Endothelial cell (in vitro differentiated cells): ENCODE results near the gene FGD3. TPM values are rescaled to one million over a fixed set of nuclear protein-coding genes. Genes with fewer than 3 reads are reported as not detected.

Experiments used
- DNase-seq: peaks from one replicate; pipeline ENCODE4 v3.0.0; 2021; ENCODE audit warnings: low spot score
- H3K27ac Mint-ChIP-seq: one replicate; pipeline ENCODE4 v1.8.0; 2021; ENCODE audit warnings: mixed read lengths, inconsistent platforms; ENCODE audit not compliant: unreplicated experiment
- H3K27me3 Mint-ChIP-seq: one replicate; pipeline ENCODE4 v1.8.0; 2021; ENCODE audit warnings: mild to moderate bottlenecking, moderate library complexity, mixed read lengths, inconsistent platforms; ENCODE audit not compliant: unreplicated experiment
- H3K36me3 Mint-ChIP-seq: one replicate; pipeline ENCODE4 v1.8.0; 2021; ENCODE audit warnings: mild to moderate bottlenecking, low read depth, mixed read lengths, inconsistent platforms; ENCODE audit not compliant: unreplicated experiment
- H3K4me1 Mint-ChIP-seq: one replicate; pipeline ENCODE4 v1.8.0; 2021; ENCODE audit warnings: mild to moderate bottlenecking, mixed read lengths, inconsistent platforms; ENCODE audit not compliant: unreplicated experiment
- H3K4me3 Mint-ChIP-seq: one replicate; pipeline ENCODE4 v1.8.0; 2021; ENCODE audit warnings: mild to moderate bottlenecking, mixed read lengths, inconsistent platforms; ENCODE audit not compliant: unreplicated experiment
- H3K9me3 Mint-ChIP-seq: one replicate; pipeline ENCODE4 v1.8.0; 2021; ENCODE audit warnings: mixed read lengths, inconsistent platforms; ENCODE audit not compliant: unreplicated experiment
- CTCF ChIP-seq: fragments of 200-600 bp; sonication (generic); IDR thresholded peaks from one replicate; pipeline ENCODE4 v1.5.0; 2021; ENCODE audit warnings: antibody characterized with exemption; ENCODE audit not compliant: unreplicated experiment
- total RNA-seq: library from RNA; stranded (reverse); fragmentation: NEBNext Ultra II Directional; extraction: Animal tissue kit (Norgen Biotek cat#: 25700); gene quantifications from one replicate; pipeline ENCODE4 v1.2.1, GENCODE V29; 2021; ENCODE audit not compliant: unreplicated experiment

Gene FGD3
- total RNA-seq, 1 donor from 2014 or later: 1.1 TPM

GRCh38 chr9:93083592-93084470 lies 136.5 kb downstream of the FGD3 start:
- Mint-ChIP-seq H3K4me1 (no peaks in the 10 kb centered on the region), H3K36me3 (no peaks in the 10 kb centered on the region), H3K4me3 (peak overlapping the region; percentile 34), H3K9me3 (no peaks in the 10 kb centered on the region), H3K27me3 (peaks cover 1% of the 10 kb centered on the region), H3K27ac (peak overlapping the region; percentile 5)
- TF ChIP-seq CTCF: no peak
- DNase-seq: no peak

- H3K4me3 Mint-ChIP-seq: no peak overlapping the region
- H3K27me3 Mint-ChIP-seq: peaks cover 1% of the 10 kb centered on the region
- DNase-seq: no peak
- no peaks in the 10 kb centered on the region for H3K9me3 Mint-ChIP-seq
- H3K36me3 Mint-ChIP-seq: no peaks in the 10 kb centered on the region
- TF ChIP-seq CTCF: no peak
- H3K4me1 Mint-ChIP-seq: no peaks in the 10 kb centered on the region
- no peak overlapping the region for H3K27ac Mint-ChIP-seq
Measured at GRCh38 chr9:93084471-93084881, 137.2 kb downstream of the FGD3 start.

- H3K9me3 Mint-ChIP-seq: no peaks in the 10 kb centered on the region
- H3K36me3 Mint-ChIP-seq: no peaks in the 10 kb centered on the region
- DNase-seq: no peak
- no peak for TF ChIP-seq CTCF
- peaks cover 2% of the 10 kb centered on the region for H3K4me1 Mint-ChIP-seq
- no peak overlapping the region for H3K27ac Mint-ChIP-seq
- H3K4me3 Mint-ChIP-seq: no peak overlapping the region
- peaks cover 4% of the 10 kb centered on the region for H3K27me3 Mint-ChIP-seq
Measured at GRCh38 chr9:93085676-93086075, 138.4 kb downstream of the FGD3 start.

Other genes with a start within 250 kb of the FGD3 start
- gene BICD2, start 182.7 kb upstream of the FGD3 start, total RNA-seq: 31.8 TPM
- gene ZNF484, start 69.5 kb upstream of the FGD3 start, total RNA-seq: 12.4 TPM
- 1.2 TPM for gene SUSD3, start 111.2 kb downstream of the FGD3 start, total RNA-seq
- 13.2 TPM for gene CARD19, start 148.7 kb downstream of the FGD3 start, total RNA-seq
- gene NINJ1, start 186.7 kb downstream of the FGD3 start, total RNA-seq: 34.2 TPM
- gene WNK2, start 236.6 kb downstream of the FGD3 start, total RNA-seq: 0.82 TPM